ENCODE measurements around the gene CDH26. TPM values are rescaled to one million over a fixed set of nuclear protein-coding genes. Genes with fewer than 3 reads are reported as not detected.
A peak's percentile ranks its signal among the peaks of the same experiment; 100 is the strongest.

CDH26 gene
- total and polyA plus RNA-seq, 2 of the 13 experiments (the other 11 are each of a cell fraction or from before 2014, with no cell fraction given): 0.40 to 1.1 TPM

DNA sequence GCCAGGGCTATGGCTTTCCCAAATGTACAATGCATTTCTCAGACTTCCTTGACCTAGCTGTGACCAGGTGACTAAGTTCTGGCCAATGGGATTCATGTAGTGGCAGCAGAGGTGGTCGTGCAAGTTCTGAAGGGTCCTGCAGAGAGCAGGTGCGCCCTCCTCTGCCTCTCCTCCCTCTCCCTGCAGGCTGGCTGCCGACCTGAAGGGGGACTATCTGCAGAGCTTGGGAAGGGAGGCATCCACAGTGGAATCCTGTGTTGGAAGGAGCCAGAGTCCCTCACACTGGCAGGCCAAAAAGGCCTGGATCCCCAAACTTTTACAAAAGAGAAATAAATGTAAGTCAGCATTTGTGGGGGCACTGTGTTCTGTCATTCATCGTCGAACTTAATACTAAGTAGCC lies 66.6 kb downstream of the CDH26 start:
- no peak for DNase-seq (ENCODE audit: low spot score)
- 20% methylated on average over 5 of the region's 5 CpGs for WGBS (ENCODE audit: low lambda C conversion rate)
- BruUV-seq (replicated peaks): no TSS peak
- no peaks in the 10 kb centered on the region for H3K4me1 ChIP-seq (ENCODE audit: insufficient read depth, low read length)
- ChIA-PET CTCF (ENCODE audit: low intra/inter-chr PET ratio, low total read pairs) (no interaction called here), POLR2A (no interaction called here)
- H3K9me3 ChIP-seq (ENCODE audit: low read length): no peaks in the 10 kb centered on the region
- ATAC-seq: peak; percentile 43; the same call in 1 of the 3 replicates
- intact Hi-C loops (cut with micrococcal nuclease; ENCODE audit: unreplicated experiment): no loop called here
- no peak overlapping the region for H2AFZ ChIP-seq (ENCODE audit: low read length)
- TF ChIP-seq ZNF260 (CRISPR knock-in tag; IDR thresholded peaks at IDR 0.05; ENCODE audit: borderline replicate concordance, low read depth) (no peak), ZNF7 (CRISPR knock-in tag; IDR thresholded peaks at IDR 0.05) (no peak), ZNF503 (CRISPR knock-in tag; IDR thresholded peaks at IDR 0.05) (no peak), RBM39 (IDR thresholded peaks at IDR 0.05; ENCODE audit: low read depth, low read length, poor library complexity, severe bottlenecking) (no peak), SUZ12 (IDR thresholded peaks at IDR 0.05; ENCODE audit: low read depth, low read length) (no peak), ZNF629 (CRISPR knock-in tag; conservative IDR thresholded peaks at IDR 0.05) (no peak), KAT2B (IDR thresholded peaks at IDR 0.05; ENCODE audit: borderline replicate concordance, low read depth, low read length) (no peak), HHEX (CRISPR knock-in tag; IDR thresholded peaks at IDR 0.05) (no peak), ZSCAN31 (CRISPR knock-in tag; IDR thresholded peaks at IDR 0.05; ENCODE audit: low read depth) (no peak), BRD4 (CRISPR knock-in tag; IDR thresholded peaks at IDR 0.05) (no peak), SAFB2 (CRISPR knock-in tag; IDR thresholded peaks at IDR 0.05; ENCODE audit: borderline replicate concordance, low read depth) (no peak), SNAI1 (CRISPR knock-in tag; IDR thresholded peaks at IDR 0.05; ENCODE audit: borderline replicate concordance) (no peak)
- in situ Hi-C loops (cut with HindIII; ENCODE audit: extremely low pct_ligation_motif_present, low pct_unique_long_range_greater_than_20kb): no loop called here
- no peak overlapping the region for H3K4me3 ChIP-seq (replicated peaks in 1 of 3; ENCODE audit: insufficient read depth in 1 of 3, low read depth in 2 of 3, low read length in 3 of 3)
- H4K20me1 ChIP-seq (ENCODE audit: insufficient read depth, low read length): no peaks in the 10 kb centered on the region
- FAIRE-seq: no peak
- no peaks in the 10 kb centered on the region for H3K36me3 ChIP-seq (replicated peaks in 1 of 2; ENCODE audit: control insufficient read depth in 1 of 2, insufficient read depth in 2 of 2, low read length in 2 of 2)
- no peak overlapping the region for H3K27ac ChIP-seq (ENCODE audit: extremely low read length, insufficient read depth, low read length)
- no peaks in the 10 kb centered on the region for H3K79me2 ChIP-seq (ENCODE audit: insufficient read depth, low read length)
- no peak overlapping the region for H3K4me2 ChIP-seq (ENCODE audit: low read depth, low read length)
- no peak overlapping the region for H3K9ac ChIP-seq (ENCODE audit: insufficient read depth, low read depth, low read length)
- no peaks in the 10 kb centered on the region for H3K27me3 ChIP-seq (ENCODE audit: control insufficient read depth in 1 of 2, insufficient read depth in 2 of 2, low read length in 2 of 2)

Measured in HepG2 (cell line).